GM23338 (cell line): ENCODE results near the gene LOXL1. TPM values are rescaled to one million over a fixed set of nuclear protein-coding genes. Genes with fewer than 3 reads are reported as not detected.

Experiments
- CREB1 ChIP-seq: fragments of 250-450 bp; sonication (Bioruptor Pico); IDR thresholded peaks from 2 replicates; pipeline ENCODE4 v1.5.0; 2020; ENCODE audit warnings: low read depth, mild to moderate bottlenecking, moderate library complexity
- EZH2 ChIP-seq: fragments of 200-600 bp; sonication (generic); IDR thresholded peaks from one replicate; pipeline ENCODE4 v1.8.0; 2017; ENCODE audit warnings: antibody characterized with exemption, mild to moderate bottlenecking, low read depth; ENCODE audit not compliant: unreplicated experiment
- JUNB ChIP-seq: IDR thresholded peaks from one replicate; pipeline ENCODE4 v1.6.1; 2016; ENCODE audit warnings: antibody characterized with exemption; ENCODE audit not compliant: unreplicated experiment
- ZNF331 ChIP-seq: fragments of 250-450 bp; sonication (Bioruptor Pico); IDR thresholded peaks from 2 replicates; pipeline ENCODE4 v1.5.0; 2020; ENCODE audit warnings: low read depth, mild to moderate bottlenecking, moderate library complexity
- polyA plus RNA-seq: library from polyadenylated mRNA; unstranded; fragments of >200 nt; fragmentation: Nextera tagmentation; extraction: Ambion mirVana; gene quantifications from 2 replicates; pipeline ENCODE4 v1.2.1, GENCODE V29; 2016
- total RNA-seq: library from RNA; depleted of rRNA; stranded (reverse); fragments of >200 nt; shearing (Covaris generic); gene quantifications from 2 replicates; pipeline ENCODE4 v1.2.3, GENCODE V29; 2014
- TF ChIP-seq, protein P1 (sequence below): fragments of 250-450 bp; sonication (Bioruptor Pico); IDR thresholded peaks from 2 replicates; pipeline ENCODE4 v1.5.0; 2020; ENCODE audit warnings: mild to moderate bottlenecking, moderate library complexity
- TF ChIP-seq, protein P2 (sequence below): IDR thresholded peaks from 2 replicates; pipeline ENCODE4 v1.6.1; 2016; ENCODE audit warnings: antibody characterized with exemption
- TF ChIP-seq, protein P3 (sequence below): IDR thresholded peaks from one replicate; pipeline ENCODE4 v1.6.1; 2018; ENCODE audit warnings: antibody characterized with exemption; ENCODE audit not compliant: unreplicated experiment
- TF ChIP-seq, protein P4 (sequence below), 2 experiments: fragments of 200-600 bp in 1 of 2; sonication (generic) in 1 of 2; conservative IDR thresholded peaks; 2 replicates each; pipeline versions ENCODE4 v1.5.1 to v1.6.1; 2016 to 2017; ENCODE audit warnings: antibody characterized with exemption in 2 of 2, low read depth in 2 of 2, mild to moderate bottlenecking in 2 of 2, moderate library complexity in 1 of 2

The LOXL1 gene
- total and polyA plus RNA-seq, 2 experiments from 2014 or later, result 6.9 to 10.8 TPM

DNA sequence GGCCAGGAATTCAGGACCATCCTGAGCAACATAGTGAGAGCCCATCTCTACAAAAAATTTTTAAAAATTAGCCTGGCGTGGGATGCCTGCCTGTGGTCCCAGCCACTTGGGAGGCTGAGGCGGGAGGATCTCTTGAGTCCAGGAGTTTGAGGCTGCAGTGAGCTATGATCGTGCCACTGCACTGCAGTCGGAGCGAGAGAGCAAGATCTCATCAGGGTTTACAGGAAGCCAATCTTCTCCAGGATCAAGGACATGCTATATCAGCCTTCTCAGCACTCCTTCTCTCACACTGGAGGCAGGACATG is 66.3 kb downstream of the LOXL1 start (continued):
- TF ChIP-seq, protein P1, sequence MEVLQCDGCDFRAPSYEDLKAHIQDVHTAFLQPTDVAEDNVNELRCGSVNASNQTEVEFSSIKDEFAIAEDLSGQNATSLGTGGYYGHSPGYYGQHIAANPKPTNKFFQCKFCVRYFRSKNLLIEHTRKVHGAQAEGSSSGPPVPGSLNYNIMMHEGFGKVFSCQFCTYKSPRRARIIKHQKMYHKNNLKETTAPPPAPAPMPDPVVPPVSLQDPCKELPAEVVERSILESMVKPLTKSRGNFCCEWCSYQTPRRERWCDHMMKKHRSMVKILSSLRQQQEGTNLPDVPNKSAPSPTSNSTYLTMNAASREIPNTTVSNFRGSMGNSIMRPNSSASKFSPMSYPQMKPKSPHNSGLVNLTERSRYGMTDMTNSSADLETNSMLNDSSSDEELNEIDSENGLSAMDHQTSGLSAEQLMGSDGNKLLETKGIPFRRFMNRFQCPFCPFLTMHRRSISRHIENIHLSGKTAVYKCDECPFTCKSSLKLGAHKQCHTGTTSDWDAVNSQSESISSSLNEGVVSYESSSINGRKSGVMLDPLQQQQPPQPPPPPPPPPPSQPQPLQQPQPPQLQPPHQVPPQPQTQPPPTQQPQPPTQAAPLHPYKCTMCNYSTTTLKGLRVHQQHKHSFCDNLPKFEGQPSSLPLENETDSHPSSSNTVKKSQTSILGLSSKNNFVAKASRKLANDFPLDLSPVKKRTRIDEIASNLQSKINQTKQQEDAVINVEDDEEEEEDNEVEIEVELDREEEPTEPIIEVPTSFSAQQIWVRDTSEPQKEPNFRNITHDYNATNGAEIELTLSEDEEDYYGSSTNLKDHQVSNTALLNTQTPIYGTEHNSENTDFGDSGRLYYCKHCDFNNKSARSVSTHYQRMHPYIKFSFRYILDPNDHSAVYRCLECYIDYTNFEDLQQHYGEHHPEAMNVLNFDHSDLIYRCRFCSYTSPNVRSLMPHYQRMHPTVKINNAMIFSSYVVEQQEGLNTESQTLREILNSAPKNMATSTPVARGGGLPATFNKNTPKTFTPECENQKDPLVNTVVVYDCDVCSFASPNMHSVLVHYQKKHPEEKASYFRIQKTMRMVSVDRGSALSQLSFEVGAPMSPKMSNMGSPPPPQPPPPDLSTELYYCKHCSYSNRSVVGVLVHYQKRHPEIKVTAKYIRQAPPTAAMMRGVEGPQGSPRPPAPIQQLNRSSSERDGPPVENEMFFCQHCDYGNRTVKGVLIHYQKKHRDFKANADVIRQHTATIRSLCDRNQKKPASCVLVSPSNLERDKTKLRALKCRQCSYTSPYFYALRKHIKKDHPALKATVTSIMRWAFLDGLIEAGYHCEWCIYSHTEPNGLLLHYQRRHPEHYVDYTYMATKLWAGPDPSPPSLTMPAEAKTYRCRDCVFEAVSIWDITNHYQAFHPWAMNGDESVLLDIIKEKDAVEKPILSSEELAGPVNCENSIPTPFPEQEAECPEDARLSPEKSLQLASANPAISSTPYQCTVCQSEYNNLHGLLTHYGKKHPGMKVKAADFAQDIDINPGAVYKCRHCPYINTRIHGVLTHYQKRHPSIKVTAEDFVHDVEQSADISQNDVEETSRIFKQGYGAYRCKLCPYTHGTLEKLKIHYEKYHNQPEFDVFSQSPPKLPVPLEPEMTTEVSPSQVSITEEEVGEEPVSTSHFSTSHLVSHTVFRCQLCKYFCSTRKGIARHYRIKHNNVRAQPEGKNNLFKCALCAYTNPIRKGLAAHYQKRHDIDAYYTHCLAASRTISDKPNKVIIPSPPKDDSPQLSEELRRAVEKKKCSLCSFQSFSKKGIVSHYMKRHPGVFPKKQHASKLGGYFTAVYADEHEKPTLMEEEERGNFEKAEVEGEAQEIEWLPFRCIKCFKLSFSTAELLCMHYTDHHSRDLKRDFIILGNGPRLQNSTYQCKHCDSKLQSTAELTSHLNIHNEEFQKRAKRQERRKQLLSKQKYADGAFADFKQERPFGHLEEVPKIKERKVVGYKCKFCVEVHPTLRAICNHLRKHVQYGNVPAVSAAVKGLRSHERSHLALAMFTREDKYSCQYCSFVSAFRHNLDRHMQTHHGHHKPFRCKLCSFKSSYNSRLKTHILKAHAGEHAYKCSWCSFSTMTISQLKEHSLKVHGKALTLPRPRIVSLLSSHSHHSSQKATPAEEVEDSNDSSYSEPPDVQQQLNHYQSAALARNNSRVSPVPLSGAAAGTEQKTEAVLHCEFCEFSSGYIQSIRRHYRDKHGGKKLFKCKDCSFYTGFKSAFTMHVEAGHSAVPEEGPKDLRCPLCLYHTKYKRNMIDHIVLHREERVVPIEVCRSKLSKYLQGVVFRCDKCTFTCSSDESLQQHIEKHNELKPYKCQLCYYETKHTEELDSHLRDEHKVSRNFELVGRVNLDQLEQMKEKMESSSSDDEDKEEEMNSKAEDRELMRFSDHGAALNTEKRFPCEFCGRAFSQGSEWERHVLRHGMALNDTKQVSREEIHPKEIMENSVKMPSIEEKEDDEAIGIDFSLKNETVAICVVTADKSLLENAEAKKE, result no peak
- no peak for TF ChIP-seq CREB1 (CRISPR knock-in tag)
- TF ChIP-seq, protein P2, sequence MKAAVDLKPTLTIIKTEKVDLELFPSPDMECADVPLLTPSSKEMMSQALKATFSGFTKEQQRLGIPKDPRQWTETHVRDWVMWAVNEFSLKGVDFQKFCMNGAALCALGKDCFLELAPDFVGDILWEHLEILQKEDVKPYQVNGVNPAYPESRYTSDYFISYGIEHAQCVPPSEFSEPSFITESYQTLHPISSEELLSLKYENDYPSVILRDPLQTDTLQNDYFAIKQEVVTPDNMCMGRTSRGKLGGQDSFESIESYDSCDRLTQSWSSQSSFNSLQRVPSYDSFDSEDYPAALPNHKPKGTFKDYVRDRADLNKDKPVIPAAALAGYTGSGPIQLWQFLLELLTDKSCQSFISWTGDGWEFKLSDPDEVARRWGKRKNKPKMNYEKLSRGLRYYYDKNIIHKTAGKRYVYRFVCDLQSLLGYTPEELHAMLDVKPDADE, result no peak
- TF ChIP-seq, protein P3, sequence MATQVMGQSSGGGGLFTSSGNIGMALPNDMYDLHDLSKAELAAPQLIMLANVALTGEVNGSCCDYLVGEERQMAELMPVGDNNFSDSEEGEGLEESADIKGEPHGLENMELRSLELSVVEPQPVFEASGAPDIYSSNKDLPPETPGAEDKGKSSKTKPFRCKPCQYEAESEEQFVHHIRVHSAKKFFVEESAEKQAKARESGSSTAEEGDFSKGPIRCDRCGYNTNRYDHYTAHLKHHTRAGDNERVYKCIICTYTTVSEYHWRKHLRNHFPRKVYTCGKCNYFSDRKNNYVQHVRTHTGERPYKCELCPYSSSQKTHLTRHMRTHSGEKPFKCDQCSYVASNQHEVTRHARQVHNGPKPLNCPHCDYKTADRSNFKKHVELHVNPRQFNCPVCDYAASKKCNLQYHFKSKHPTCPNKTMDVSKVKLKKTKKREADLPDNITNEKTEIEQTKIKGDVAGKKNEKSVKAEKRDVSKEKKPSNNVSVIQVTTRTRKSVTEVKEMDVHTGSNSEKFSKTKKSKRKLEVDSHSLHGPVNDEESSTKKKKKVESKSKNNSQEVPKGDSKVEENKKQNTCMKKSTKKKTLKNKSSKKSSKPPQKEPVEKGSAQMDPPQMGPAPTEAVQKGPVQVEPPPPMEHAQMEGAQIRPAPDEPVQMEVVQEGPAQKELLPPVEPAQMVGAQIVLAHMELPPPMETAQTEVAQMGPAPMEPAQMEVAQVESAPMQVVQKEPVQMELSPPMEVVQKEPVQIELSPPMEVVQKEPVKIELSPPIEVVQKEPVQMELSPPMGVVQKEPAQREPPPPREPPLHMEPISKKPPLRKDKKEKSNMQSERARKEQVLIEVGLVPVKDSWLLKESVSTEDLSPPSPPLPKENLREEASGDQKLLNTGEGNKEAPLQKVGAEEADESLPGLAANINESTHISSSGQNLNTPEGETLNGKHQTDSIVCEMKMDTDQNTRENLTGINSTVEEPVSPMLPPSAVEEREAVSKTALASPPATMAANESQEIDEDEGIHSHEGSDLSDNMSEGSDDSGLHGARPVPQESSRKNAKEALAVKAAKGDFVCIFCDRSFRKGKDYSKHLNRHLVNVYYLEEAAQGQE, result no peak
- TF ChIP-seq ZNF331, result no peak
- TF ChIP-seq EZH2, result no peak
- TF ChIP-seq, protein P4, sequence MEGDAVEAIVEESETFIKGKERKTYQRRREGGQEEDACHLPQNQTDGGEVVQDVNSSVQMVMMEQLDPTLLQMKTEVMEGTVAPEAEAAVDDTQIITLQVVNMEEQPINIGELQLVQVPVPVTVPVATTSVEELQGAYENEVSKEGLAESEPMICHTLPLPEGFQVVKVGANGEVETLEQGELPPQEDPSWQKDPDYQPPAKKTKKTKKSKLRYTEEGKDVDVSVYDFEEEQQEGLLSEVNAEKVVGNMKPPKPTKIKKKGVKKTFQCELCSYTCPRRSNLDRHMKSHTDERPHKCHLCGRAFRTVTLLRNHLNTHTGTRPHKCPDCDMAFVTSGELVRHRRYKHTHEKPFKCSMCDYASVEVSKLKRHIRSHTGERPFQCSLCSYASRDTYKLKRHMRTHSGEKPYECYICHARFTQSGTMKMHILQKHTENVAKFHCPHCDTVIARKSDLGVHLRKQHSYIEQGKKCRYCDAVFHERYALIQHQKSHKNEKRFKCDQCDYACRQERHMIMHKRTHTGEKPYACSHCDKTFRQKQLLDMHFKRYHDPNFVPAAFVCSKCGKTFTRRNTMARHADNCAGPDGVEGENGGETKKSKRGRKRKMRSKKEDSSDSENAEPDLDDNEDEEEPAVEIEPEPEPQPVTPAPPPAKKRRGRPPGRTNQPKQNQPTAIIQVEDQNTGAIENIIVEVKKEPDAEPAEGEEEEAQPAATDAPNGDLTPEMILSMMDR (conservative IDR thresholded peaks at IDR 0.05; ENCODE audit: low read depth in 2 of 2), result no peak
- TF ChIP-seq JUNB, result no peak
